SH-SY5Y (cell line): ENCODE data around the gene PDK4.

ENCODE experiments used
- GATA2 ChIP-seq: IDR thresholded peaks from 2 replicates; pipeline ENCODE4 v1.6.1; 2011; ENCODE audit warnings: mild to moderate bottlenecking, low read depth, low read length
- GATA3 ChIP-seq: IDR thresholded peaks from 2 replicates; pipeline ENCODE4 v1.6.1; 2011; ENCODE audit warnings: low read depth, mild to moderate bottlenecking, low read length, moderate library complexity

DNA sequence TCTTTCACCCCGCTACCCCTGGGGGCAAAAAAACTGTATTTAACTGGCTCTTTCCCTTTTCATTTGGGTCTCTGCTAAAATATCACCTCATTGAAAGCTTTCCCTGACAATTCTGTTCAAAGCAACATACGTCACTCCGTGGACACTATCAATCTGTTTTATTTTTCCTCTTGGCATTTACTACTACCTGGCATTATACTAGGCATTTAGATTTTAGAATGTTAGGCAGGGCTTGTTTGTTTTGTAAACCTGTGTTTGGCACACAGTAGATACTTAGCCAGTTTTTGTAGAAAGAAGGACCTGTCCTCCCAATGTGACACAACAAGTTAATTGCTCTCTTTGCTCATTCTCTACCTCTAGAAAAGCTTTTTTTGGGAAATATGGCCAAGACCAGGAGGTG is 26.5 kb upstream of the PDK4 start:
- no peak for TF ChIP-seq GATA2
- no peak for TF ChIP-seq GATA3
